Measurements from ENCODE around the gene TNFSF13. TPM values are rescaled to one million over a fixed set of nuclear protein-coding genes. Genes with fewer than 3 reads are reported as not detected.
A peak's percentile ranks its signal among the peaks of the same experiment; 100 is the strongest.

TNFSF13 gene
- total and polyA plus RNA-seq, 2 experiments from 2014 or later = 3.9 to 7.4 TPM

- Histone ChIP-seq H3K9me3 (ENCODE audit: low read depth) (no peaks in the 10 kb centered on the region), H3K4me3 (no peak overlapping the region), H3K27me3 (peaks cover under 1% of the 10 kb centered on the region), H3K36me3 (no peaks in the 10 kb centered on the region), H3K4me1 (ENCODE audit: low read depth) (peaks cover 12% of the 10 kb centered on the region), H3K27ac (no peak overlapping the region)
- DNase-seq (ENCODE audit: low read depth in 1 of 2, low spot score in 1 of 2) = no peak
- no peak for TF ChIP-seq CTCF (IDR thresholded peaks at IDR 0.05; ENCODE audit: low read depth, low read length)
Observed at GRCh38 chr17:7553356-7553755, 5.2 kb upstream of the TNFSF13 start.

DNA sequence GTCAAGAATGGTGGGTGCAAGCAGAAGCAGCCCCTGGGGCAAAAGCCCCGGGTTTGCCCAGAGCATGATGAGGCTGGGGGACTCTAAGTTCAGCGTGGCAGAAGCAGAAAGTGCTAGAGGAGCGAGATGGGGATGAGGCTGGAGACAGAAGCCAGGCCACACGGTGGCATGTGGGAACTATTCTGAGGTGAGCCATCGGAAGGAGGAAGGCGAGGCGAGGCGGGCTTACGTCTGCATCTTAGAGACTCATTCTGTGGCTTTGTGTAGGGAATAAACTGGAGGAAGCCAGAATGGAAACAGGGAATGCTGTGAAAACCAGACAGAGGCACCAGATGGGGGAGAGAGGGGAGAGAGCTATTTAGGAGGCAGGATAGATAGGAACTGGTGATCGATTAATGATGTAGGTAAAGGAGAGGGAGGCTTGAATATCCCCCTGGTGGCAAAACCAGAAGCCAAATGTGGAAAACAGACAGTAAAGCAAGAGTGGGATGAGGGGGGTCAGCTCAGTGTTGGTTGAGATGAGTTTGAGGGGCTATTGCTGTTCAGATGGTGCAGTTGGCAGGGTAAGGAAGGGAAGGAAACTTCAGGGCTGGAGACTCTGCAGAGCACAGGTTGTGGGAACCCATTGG is 3.1 kb upstream of the TNFSF13 start:
- Histone ChIP-seq H3K4me3 (no peak overlapping the region), H3K9me3 (ENCODE audit: low read depth) (no peaks in the 10 kb centered on the region), H3K27ac (no peak overlapping the region), H3K27me3 (no peaks in the 10 kb centered on the region), H3K36me3 (no peaks in the 10 kb centered on the region), H3K4me1 (ENCODE audit: low read depth) (peaks cover 10% of the 10 kb centered on the region)
- no peak for DNase-seq (ENCODE audit: low read depth in 1 of 2, low spot score in 1 of 2)
- TF ChIP-seq CTCF (IDR thresholded peaks at IDR 0.05; ENCODE audit: low read depth, low read length) = no peak

DNA sequence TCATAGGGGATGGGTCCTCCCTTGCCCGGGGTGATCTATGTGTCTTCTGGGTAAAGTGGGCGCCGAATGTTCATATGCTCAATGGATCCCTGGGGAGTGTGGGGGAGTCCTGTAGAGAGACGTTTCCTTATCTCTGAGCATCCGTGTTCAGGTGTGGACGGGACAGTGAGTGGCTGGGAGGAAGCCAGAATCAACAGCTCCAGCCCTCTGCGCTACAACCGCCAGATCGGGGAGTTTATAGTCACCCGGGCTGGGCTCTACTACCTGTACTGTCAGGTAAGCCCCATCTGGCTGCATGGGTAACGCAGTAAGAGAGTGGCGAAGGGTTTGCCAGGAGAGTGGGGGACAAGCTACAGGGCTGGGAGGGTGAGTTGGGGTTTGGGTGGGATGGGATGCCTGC is 1.9 kb upstream of the TNFSF13 start:
- no peak for TF ChIP-seq CTCF (IDR thresholded peaks at IDR 0.05; ENCODE audit: low read depth, low read length)
- Histone ChIP-seq H3K4me1 (ENCODE audit: low read depth) (peaks cover 14% of the 10 kb centered on the region), H3K36me3 (no peaks in the 10 kb centered on the region), H3K27me3 (no peaks in the 10 kb centered on the region), H3K9me3 (ENCODE audit: low read depth) (no peaks in the 10 kb centered on the region), H3K4me3 (no peak overlapping the region), H3K27ac (no peak overlapping the region)
- no peak for DNase-seq (ENCODE audit: low read depth in 1 of 2, low spot score in 1 of 2)

- Histone ChIP-seq H3K27ac (no peak overlapping the region), H3K4me3 (no peak overlapping the region), H3K27me3 (no peaks in the 10 kb centered on the region), H3K36me3 (no peaks in the 10 kb centered on the region), H3K4me1 (ENCODE audit: low read depth) (peaks cover 14% of the 10 kb centered on the region), H3K9me3 (ENCODE audit: low read depth) (no peaks in the 10 kb centered on the region)
- no peak for DNase-seq (ENCODE audit: low read depth in 1 of 2, low spot score in 1 of 2)
- no peak for TF ChIP-seq CTCF (IDR thresholded peaks at IDR 0.05; ENCODE audit: low read depth, low read length)
Observed at GRCh38 chr17:7557147-7557764, 1.3 kb upstream of the TNFSF13 start.

GRCh38 chr17:7557775-7558543 is 591 bp upstream of the TNFSF13 start:
- Histone ChIP-seq H3K27me3 (no peaks in the 10 kb centered on the region), H3K27ac (peak overlapping the region; percentile 53), H3K4me3 (no peak overlapping the region), H3K4me1 (ENCODE audit: low read depth) (peaks cover 19% of the 10 kb centered on the region), H3K9me3 (ENCODE audit: low read depth) (no peaks in the 10 kb centered on the region), H3K36me3 (no peaks in the 10 kb centered on the region)
- TF ChIP-seq CTCF (IDR thresholded peaks at IDR 0.05; ENCODE audit: low read depth, low read length) = no peak
- peak; percentile 38 to 94 for DNase-seq (ENCODE audit: low read depth in 1 of 2, low spot score in 1 of 2)
